Astrocyte (in vitro differentiated cells and primary cell): ENCODE data around the gene OGFOD3. TPM values are rescaled to one million over a fixed set of nuclear protein-coding genes. Genes with fewer than 3 reads are reported as not detected.

Experiments
- DNase-seq: peaks from one replicate; pipeline ENCODE4 v3.0.0-alpha.2; 2010; ENCODE audit warnings: low read depth
- FAIRE-seq: peaks from 2 replicates; lab custom pipeline; 2011; peaks lifted over from hg19 to GRCh38; lab: Jason Lieb, UNC
- H2AFZ ChIP-seq: 2 replicates; pipeline ENCODE4 v1.6.0; 2012; ENCODE audit warnings: low read depth, low read length, inconsistent platforms
- H3K27ac ChIP-seq: 2 replicates; pipeline ENCODE4 v1.5.1; 2011; ENCODE audit warnings: low read depth, low read length, inconsistent platforms
- H3K27me3 ChIP-seq: 2 replicates; pipeline ENCODE4 v1.6.0; 2011; ENCODE audit warnings: low read length, inconsistent platforms; ENCODE audit not compliant: insufficient read depth
- H3K36me3 ChIP-seq: 2 replicates; pipeline ENCODE4 v1.5.1; 2011; ENCODE audit warnings: low read length, inconsistent platforms; ENCODE audit not compliant: insufficient read depth
- H3K4me1 ChIP-seq: 2 replicates; pipeline ENCODE4 v1.5.1; 2011; ENCODE audit warnings: low read length, inconsistent platforms; ENCODE audit not compliant: insufficient read depth
- H3K4me2 ChIP-seq: 2 replicates; pipeline ENCODE4 v1.6.0; 2012; ENCODE audit warnings: low read length, inconsistent platforms
- H3K4me3 ChIP-seq: 2 replicates; pipeline ENCODE4 v1.5.1; 2011; ENCODE audit warnings: low read depth, mild to moderate bottlenecking, low read length, inconsistent platforms; ENCODE audit not compliant: insufficient read depth
- H3K79me2 ChIP-seq: 2 replicates; pipeline ENCODE4 v1.6.0; 2012; ENCODE audit warnings: mild to moderate bottlenecking, low read length, inconsistent platforms; ENCODE audit not compliant: insufficient read depth
- H3K9ac ChIP-seq: 2 replicates; pipeline ENCODE4 v1.6.0; 2012; ENCODE audit warnings: mild to moderate bottlenecking, low read length, inconsistent platforms
- H3K9me3 ChIP-seq: 2 replicates; pipeline ENCODE4 v1.5.1; 2012; ENCODE audit warnings: low read depth, mild to moderate bottlenecking, low read length, inconsistent platforms; ENCODE audit not compliant: insufficient read depth
- H4K20me1 ChIP-seq: 2 replicates; pipeline ENCODE4 v1.6.0; 2012; ENCODE audit warnings: low read length, inconsistent platforms; ENCODE audit not compliant: insufficient read depth
- H3K27ac Mint-ChIP-seq: one replicate; pipeline ENCODE4 v1.8.0; 2021; ENCODE audit warnings: mild to moderate bottlenecking, mixed read lengths; ENCODE audit not compliant: unreplicated experiment
- H3K27me3 Mint-ChIP-seq: one replicate; pipeline ENCODE4 v1.8.0; 2021; ENCODE audit warnings: low read depth, mixed read lengths; ENCODE audit not compliant: unreplicated experiment
- H3K36me3 Mint-ChIP-seq: one replicate; pipeline ENCODE4 v1.8.0; 2021; ENCODE audit warnings: low read depth, mixed read lengths; ENCODE audit not compliant: unreplicated experiment
- H3K4me1 Mint-ChIP-seq: one replicate; pipeline ENCODE4 v1.8.0; 2021; ENCODE audit warnings: low read depth, mixed read lengths; ENCODE audit not compliant: unreplicated experiment
- H3K4me3 Mint-ChIP-seq: one replicate; pipeline ENCODE4 v1.8.0; 2021; ENCODE audit warnings: mild to moderate bottlenecking, moderate library complexity, mixed read lengths; ENCODE audit not compliant: unreplicated experiment
- H3K9me3 Mint-ChIP-seq: one replicate; pipeline ENCODE4 v1.8.0; 2021; ENCODE audit warnings: mild to moderate bottlenecking, mixed read lengths; ENCODE audit not compliant: unreplicated experiment
- CTCF ChIP-seq: IDR thresholded peaks from 2 replicates; pipeline ENCODE4 v1.5.1; 2011; ENCODE audit warnings: low read depth, mild to moderate bottlenecking, inconsistent platforms, low read length, moderate library complexity; ENCODE audit not compliant: insufficient read depth
- EZH2 ChIP-seq: IDR thresholded peaks from 2 replicates; pipeline ENCODE4 v1.6.1; 2012; ENCODE audit warnings: mild to moderate bottlenecking, low read length, inconsistent platforms; ENCODE audit not compliant: insufficient read depth
- total RNA-seq: library from RNA; stranded (reverse); gene quantifications from 2 replicates; pipeline ENCODE4 v1.2.1, GENCODE V29; 2021

Gene OGFOD3
- total RNA-seq, 1 donor from 2014 or later = 20.9 TPM

- no peak overlapping the region for H3K4me3 ChIP-seq
- H3K4me2 ChIP-seq = no peak overlapping the region
- Mint-ChIP-seq H3K27me3 (no peaks in the 10 kb centered on the region), H3K36me3 (peaks cover 8% of the 10 kb centered on the region), H3K27ac (no peak overlapping the region), H3K4me1 (no peaks in the 10 kb centered on the region), H3K9me3 (peaks cover 1% of the 10 kb centered on the region), H3K4me3 (no peak overlapping the region)
- TF ChIP-seq EZH2 = no peak
- no peak for TF ChIP-seq CTCF
- FAIRE-seq (no peak), DNase-seq (no peak)
- H4K20me1 ChIP-seq = peaks cover 42% of the 10 kb centered on the region
- no peaks in the 10 kb centered on the region for H3K27me3 ChIP-seq
- H3K9me3 ChIP-seq = no peaks in the 10 kb centered on the region
- H3K4me1 ChIP-seq = peaks cover 9% of the 10 kb centered on the region
- H2AFZ ChIP-seq = no peak overlapping the region
- H3K9ac ChIP-seq = no peak overlapping the region
- H3K36me3 ChIP-seq = no peaks in the 10 kb centered on the region
- no peaks in the 10 kb centered on the region for H3K79me2 ChIP-seq
- no peak overlapping the region for H3K27ac ChIP-seq
Measured at GRCh38 chr17:82441691-82442487, 23.5 kb upstream of the OGFOD3 start.

GRCh38 chr17:82440991-82441627 lies 22.7 kb upstream of the OGFOD3 start:
- H3K27ac ChIP-seq = no peak overlapping the region
- TF ChIP-seq CTCF (no peak), EZH2 (no peak)
- no peak overlapping the region for H3K4me3 ChIP-seq
- no peak overlapping the region for H3K27ac Mint-ChIP-seq
- H3K9me3 ChIP-seq = no peaks in the 10 kb centered on the region
- H4K20me1 ChIP-seq = peaks cover 42% of the 10 kb centered on the region
- no peak overlapping the region for H3K4me3 Mint-ChIP-seq
- no peak overlapping the region for H2AFZ ChIP-seq
- H3K27me3 ChIP-seq = no peaks in the 10 kb centered on the region
- no peak overlapping the region for H3K4me2 ChIP-seq
- H3K36me3 ChIP-seq = no peaks in the 10 kb centered on the region
- no peak for FAIRE-seq
- H3K27me3 Mint-ChIP-seq = no peaks in the 10 kb centered on the region
- no peak for DNase-seq
- peaks cover 1% of the 10 kb centered on the region for H3K9me3 Mint-ChIP-seq
- H3K36me3 Mint-ChIP-seq = peaks cover 8% of the 10 kb centered on the region
- H3K4me1 Mint-ChIP-seq = no peaks in the 10 kb centered on the region
- H3K79me2 ChIP-seq = no peaks in the 10 kb centered on the region
- peaks cover 9% of the 10 kb centered on the region for H3K4me1 ChIP-seq
- H3K9ac ChIP-seq = no peak overlapping the region
